Mucosa of rectum (tissue), 2 donors: ENCODE results near the gene CROCC2.

ENCODE experiments used
- H3K27ac ChIP-seq, 2 donors: one replicate each; pipeline ENCODE4 v1.7.0; 2013; ENCODE audit warnings: inconsistent platforms in 2 of 2, low read depth in 2 of 2, low read length in 2 of 2
- H3K27me3 ChIP-seq, 2 donors: one replicate each; pipeline ENCODE4 v1.7.0; 2013; ENCODE audit warnings: low read length in 2 of 2; ENCODE audit not compliant: control insufficient read depth in 2 of 2, insufficient read depth in 2 of 2
- H3K36me3 ChIP-seq, 2 donors: one replicate each; pipeline ENCODE4 v1.7.0; 2013; ENCODE audit warnings: low read length in 2 of 2; ENCODE audit not compliant: control insufficient read depth in 2 of 2, insufficient read depth in 2 of 2
- H3K4me1 ChIP-seq, 2 donors: one replicate each; pipeline ENCODE4 v1.7.0; 2013; ENCODE audit warnings: low read length in 2 of 2, mild to moderate bottlenecking in 1 of 2; ENCODE audit not compliant: control insufficient read depth in 2 of 2, insufficient read depth in 2 of 2
- H3K4me3 ChIP-seq, 2 donors: one replicate each; pipeline ENCODE4 v1.7.0; 2013; ENCODE audit warnings: low read length in 2 of 2
- H3K9ac ChIP-seq, 2 donors: one replicate each; pipeline ENCODE4 v1.7.0; 2013; ENCODE audit warnings: low read length in 2 of 2, low read depth in 1 of 2, mild to moderate bottlenecking in 1 of 2
- H3K9me3 ChIP-seq, 2 donors: one replicate each; pipeline ENCODE4 v1.7.0; 2013; ENCODE audit warnings: low read length in 2 of 2; ENCODE audit not compliant: control insufficient read depth in 2 of 2
- donor health status: healthy.
- donor health status: Normal muscosa, but diverticular disease.

CROCC2 gene

GRCh38 chr2:240987588-240987987 is 81.5 kb downstream of the CROCC2 start:
- H3K4me3 ChIP-seq: no peak overlapping the region
- no peaks in the 10 kb centered on the region for H3K9me3 ChIP-seq
- peaks cover 18 to 32% of the 10 kb centered on the region in 2 donors for H3K4me1 ChIP-seq
- H3K27me3 ChIP-seq: no peaks in the 10 kb centered on the region
- H3K27ac ChIP-seq: no peak overlapping the region
- H3K36me3 ChIP-seq: no peaks in the 10 kb centered on the region
- H3K9ac ChIP-seq: peak overlapping the region in 1 of 2 donors; percentile 12

- H3K4me3 ChIP-seq: no peak overlapping the region
- H3K36me3 ChIP-seq: no peaks in the 10 kb centered on the region
- peaks cover 19 to 32% of the 10 kb centered on the region in 2 donors for H3K4me1 ChIP-seq
- H3K27ac ChIP-seq: no peak overlapping the region
- no peaks in the 10 kb centered on the region for H3K9me3 ChIP-seq
- H3K27me3 ChIP-seq: no peaks in the 10 kb centered on the region
- H3K9ac ChIP-seq: no peak overlapping the region
Observed at GRCh38 chr2:240988146-240988545, 82.0 kb downstream of the CROCC2 start.

- no peaks in the 10 kb centered on the region for H3K27me3 ChIP-seq
- H3K9me3 ChIP-seq: no peaks in the 10 kb centered on the region
- peaks cover 19 to 32% of the 10 kb centered on the region in 2 donors for H3K4me1 ChIP-seq
- no peak overlapping the region for H3K4me3 ChIP-seq
- H3K27ac ChIP-seq: no peak overlapping the region
- H3K9ac ChIP-seq: no peak overlapping the region
- H3K36me3 ChIP-seq: no peaks in the 10 kb centered on the region
Observed at GRCh38 chr2:240988571-240989271, 82.6 kb downstream of the CROCC2 start.

- Histone ChIP-seq H3K9me3 (no peaks in the 10 kb centered on the region), H3K27ac (no peak overlapping the region), H3K36me3 (no peaks in the 10 kb centered on the region), H3K4me3 (no peak overlapping the region), H3K9ac (no peak overlapping the region), H3K27me3 (no peaks in the 10 kb centered on the region), H3K4me1 (peaks cover 19 to 32% of the 10 kb centered on the region in 2 donors)
Observed at GRCh38 chr2:240989451-240990265, 83.5 kb downstream of the CROCC2 start.

- Histone ChIP-seq H3K4me1 (peaks cover 19 to 32% of the 10 kb centered on the region in 2 donors), H3K27ac (no peak overlapping the region), H3K36me3 (no peaks in the 10 kb centered on the region), H3K27me3 (no peaks in the 10 kb centered on the region), H3K9me3 (no peaks in the 10 kb centered on the region), H3K4me3 (no peak overlapping the region), H3K9ac (no peak overlapping the region)
Observed at GRCh38 chr2:240990266-240990529, 84.1 kb downstream of the CROCC2 start.

- H3K36me3 ChIP-seq: no peaks in the 10 kb centered on the region
- peak overlapping the region; percentile 52 to 58 for H3K27ac ChIP-seq
- no peak overlapping the region for H3K4me3 ChIP-seq
- no peak overlapping the region for H3K9ac ChIP-seq
- H3K27me3 ChIP-seq: no peaks in the 10 kb centered on the region
- H3K9me3 ChIP-seq: no peaks in the 10 kb centered on the region
- peaks cover 17 to 30% of the 10 kb centered on the region in 2 donors for H3K4me1 ChIP-seq
Observed at GRCh38 chr2:240990726-240991377, 84.7 kb downstream of the CROCC2 start.

GRCh38 chr2:240991378-240992263 is 85.5 kb downstream of the CROCC2 start:
- H3K36me3 ChIP-seq: no peaks in the 10 kb centered on the region
- no peak overlapping the region for H3K9ac ChIP-seq
- no peak overlapping the region for H3K4me3 ChIP-seq
- H3K4me1 ChIP-seq: peaks cover 16 to 27% of the 10 kb centered on the region in 2 donors
- H3K9me3 ChIP-seq: no peaks in the 10 kb centered on the region
- H3K27ac ChIP-seq: peak overlapping the region; percentile 57 to 58
- H3K27me3 ChIP-seq: no peaks in the 10 kb centered on the region

- Histone ChIP-seq H3K36me3 (no peaks in the 10 kb centered on the region), H3K27me3 (no peaks in the 10 kb centered on the region), H3K4me1 (peaks cover 7 to 26% of the 10 kb centered on the region in 2 donors), H3K27ac (peak overlapping the region; percentile 52 to 57), H3K4me3 (no peak overlapping the region), H3K9ac (no peak overlapping the region), H3K9me3 (no peaks in the 10 kb centered on the region)
Observed at GRCh38 chr2:240992572-240993291, 86.6 kb downstream of the CROCC2 start.

- H3K27ac ChIP-seq: no peak overlapping the region
- H3K27me3 ChIP-seq: no peaks in the 10 kb centered on the region
- no peak overlapping the region for H3K4me3 ChIP-seq
- no peaks in the 10 kb centered on the region for H3K9me3 ChIP-seq
- peaks cover 10 to 26% of the 10 kb centered on the region in 2 donors for H3K4me1 ChIP-seq
- H3K9ac ChIP-seq: no peak overlapping the region
- no peaks in the 10 kb centered on the region for H3K36me3 ChIP-seq
Observed at GRCh38 chr2:240993446-240994170, 87.5 kb downstream of the CROCC2 start.
